Measurements from ENCODE around the gene PTK7. TPM values are rescaled to one million over a fixed set of nuclear protein-coding genes. Genes with fewer than 3 reads are reported as not detected.
"Not testable (repeated sequence)": the region's sequence is repeated elsewhere in the genome, so short reads cannot be mapped to it uniquely, and the experiment has no call there.

Gene PTK7
- total RNA-seq, 2 experiments from 2014 or later, result 1.3 to 1.5 TPM

GRCh38 chr6:43107344-43108062 lies 31.4 kb downstream of the PTK7 start:
- intact Hi-C loops (cut with micrococcal nuclease), result no loop called here
- Mint-ChIP-seq H3K9me3 (no peaks in the 10 kb centered on the region), H3K27me3 (no peaks in the 10 kb centered on the region), H3K27ac (no peak overlapping the region), H3K4me3 (no peak overlapping the region), H3K4me1 (ENCODE audit: low read depth) (no peaks in the 10 kb centered on the region), H3K36me3 (no peaks in the 10 kb centered on the region)
- ChIA-PET CTCF (no interaction called here), POLR2A (no interaction called here)
- no peak for DNase-seq

GRCh38 chr6:43113431-43114260 lies 37.5 kb downstream of the PTK7 start:
- Mint-ChIP-seq H3K36me3 (no peaks in the 10 kb centered on the region), H3K4me1 (ENCODE audit: low read depth) (no peaks in the 10 kb centered on the region), H3K27me3 (no peaks in the 10 kb centered on the region), H3K27ac (no peak overlapping the region), H3K9me3 (no peaks in the 10 kb centered on the region), H3K4me3 (no peak overlapping the region)
- POLR2A ChIA-PET, result interaction anchor here (0.6 kb wide), 1 partner anchor 39 kb away, joined by 5 read pairs; no protein-coding TSS in a partner anchor
- DNase-seq, result no peak
- CTCF ChIA-PET, result no interaction called here
- intact Hi-C loops (cut with micrococcal nuclease), result no loop called here

GRCh38 chr6:43115365-43115764 lies 39.3 kb downstream of the PTK7 start:
- intact Hi-C loops (cut with micrococcal nuclease), result no loop called here
- Mint-ChIP-seq H3K36me3 (no peaks in the 10 kb centered on the region), H3K4me1 (ENCODE audit: low read depth) (no peaks in the 10 kb centered on the region), H3K27ac (no peak overlapping the region), H3K9me3 (no peaks in the 10 kb centered on the region), H3K27me3 (no peaks in the 10 kb centered on the region), H3K4me3 (no peak overlapping the region)
- ChIA-PET CTCF (interaction anchor here (0.8 kb wide), 1 partner anchor 28 kb away, joined by 3 read pairs; no protein-coding TSS in a partner anchor), POLR2A (no interaction called here)
- no peak for DNase-seq

GRCh38 chr6:43117466-43117865 lies 41.4 kb downstream of the PTK7 start:
- H3K4me3 Mint-ChIP-seq; H3K27ac Mint-ChIP-seq; H3K9me3 Mint-ChIP-seq; intact Hi-C loops (cut with micrococcal nuclease); POLR2A ChIA-PET; H3K4me1 Mint-ChIP-seq (ENCODE audit: low read depth); H3K36me3 Mint-ChIP-seq; H3K27me3 Mint-ChIP-seq; CTCF ChIA-PET; DNase-seq: not testable (repeated sequence)

DNA sequence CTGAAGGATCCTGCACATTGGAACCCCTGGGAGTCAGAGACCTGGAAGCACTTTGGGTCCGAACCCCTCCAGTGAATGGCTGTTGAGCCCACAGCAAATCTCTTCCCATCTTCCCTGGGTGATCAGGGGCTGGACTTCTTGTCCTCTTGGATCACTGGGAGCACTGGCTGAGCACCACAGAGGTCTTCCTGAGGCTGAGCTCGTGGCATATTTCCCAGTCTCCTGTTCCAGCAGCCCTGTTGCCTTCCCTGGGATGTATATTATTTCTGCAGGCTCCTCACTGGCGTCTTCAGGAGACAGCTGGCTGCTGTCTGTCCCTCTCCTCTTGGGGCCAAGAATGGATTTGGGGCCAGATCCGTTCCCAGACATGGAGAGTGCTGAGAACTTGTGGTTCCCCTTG lies 43.4 kb downstream of the PTK7 start:
- H3K27me3 Mint-ChIP-seq, result no peaks in the 10 kb centered on the region
- ChIA-PET POLR2A (no interaction called here), CTCF (interaction anchor here (0.8 to 1.6 kb wide), 2 partner anchors 11 to 24 kb away, joined by 3 to 8 read pairs; no protein-coding TSS in a partner anchor)
- no peaks in the 10 kb centered on the region for H3K9me3 Mint-ChIP-seq
- intact Hi-C loops (cut with micrococcal nuclease), result no loop called here
- H3K36me3 Mint-ChIP-seq, result no peaks in the 10 kb centered on the region
- H3K27ac Mint-ChIP-seq, result no peak overlapping the region
- no peak for DNase-seq
- no peak overlapping the region for H3K4me3 Mint-ChIP-seq
- H3K4me1 Mint-ChIP-seq (ENCODE audit: low read depth), result no peaks in the 10 kb centered on the region

- intact Hi-C loops (cut with micrococcal nuclease), result no loop called here
- CTCF ChIA-PET, result interaction anchor here (0.8 to 1.6 kb wide), 3 partner anchors 12 to 37 kb away, joined by 3 to 8 read pairs (median 3); no protein-coding TSS in a partner anchor
- H3K9me3 Mint-ChIP-seq, result no peaks in the 10 kb centered on the region
- H3K4me1 Mint-ChIP-seq (ENCODE audit: low read depth), result no peaks in the 10 kb centered on the region
- POLR2A ChIA-PET, result no interaction called here
- no peak for DNase-seq
- H3K27ac Mint-ChIP-seq, result no peak overlapping the region
- H3K36me3 Mint-ChIP-seq, result no peaks in the 10 kb centered on the region
- H3K4me3 Mint-ChIP-seq, result no peak overlapping the region
- H3K27me3 Mint-ChIP-seq, result no peaks in the 10 kb centered on the region
Observed at GRCh38 chr6:43120101-43120763, 44.1 kb downstream of the PTK7 start.

- CTCF ChIA-PET, result interaction anchor here (1.3 to 1.6 kb wide), 2 partner anchors 23 to 38 kb away, joined by 3 to 8 read pairs; no protein-coding TSS in a partner anchor
- Mint-ChIP-seq H3K27me3 (no peaks in the 10 kb centered on the region), H3K9me3 (no peaks in the 10 kb centered on the region), H3K27ac (no peak overlapping the region), H3K4me3 (no peak overlapping the region), H3K36me3 (no peaks in the 10 kb centered on the region), H3K4me1 (ENCODE audit: low read depth) (no peaks in the 10 kb centered on the region)
- POLR2A ChIA-PET, result no interaction called here
- DNase-seq, result no peak
- intact Hi-C loops (cut with micrococcal nuclease), result no loop called here
Observed at GRCh38 chr6:43120944-43121913, 45.1 kb downstream of the PTK7 start.

DNA sequence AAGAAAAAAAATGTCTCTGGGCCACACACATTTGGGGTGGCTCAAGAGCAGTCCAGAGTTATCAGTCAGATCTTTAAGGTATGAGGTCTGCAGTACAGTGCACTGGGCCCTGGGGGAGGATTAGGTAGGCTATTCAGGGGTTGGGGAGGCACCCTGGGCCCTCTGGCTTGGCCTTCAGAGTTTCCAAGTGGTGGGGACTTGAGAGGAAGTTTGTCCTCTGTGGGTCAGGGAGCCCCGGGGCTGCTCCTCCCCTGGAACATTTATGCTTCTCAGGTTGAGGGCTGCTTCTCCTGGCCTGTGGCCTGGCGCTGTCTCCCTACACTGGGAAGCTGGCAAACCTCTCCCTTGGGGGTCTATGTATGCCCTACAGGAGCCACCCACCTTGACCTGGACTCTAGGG lies 46.0 kb downstream of the PTK7 start:
- Mint-ChIP-seq H3K9me3 (no peaks in the 10 kb centered on the region), H3K4me1 (ENCODE audit: low read depth) (no peaks in the 10 kb centered on the region), H3K4me3 (no peak overlapping the region), H3K27me3 (no peaks in the 10 kb centered on the region), H3K27ac (no peak overlapping the region), H3K36me3 (no peaks in the 10 kb centered on the region)
- ChIA-PET POLR2A (no interaction called here), CTCF (interaction anchor here (0.7 kb wide), 1 partner anchor 453 kb away, joined by 4 read pairs; no protein-coding TSS in a partner anchor)
- intact Hi-C loops (cut with micrococcal nuclease), result no loop called here
- DNase-seq, result no peak

GRCh38 chr6:43123461-43124314 lies 47.6 kb downstream of the PTK7 start:
- POLR2A ChIA-PET, result no interaction called here
- no peaks in the 10 kb centered on the region for H3K4me1 Mint-ChIP-seq (ENCODE audit: low read depth)

DNA sequence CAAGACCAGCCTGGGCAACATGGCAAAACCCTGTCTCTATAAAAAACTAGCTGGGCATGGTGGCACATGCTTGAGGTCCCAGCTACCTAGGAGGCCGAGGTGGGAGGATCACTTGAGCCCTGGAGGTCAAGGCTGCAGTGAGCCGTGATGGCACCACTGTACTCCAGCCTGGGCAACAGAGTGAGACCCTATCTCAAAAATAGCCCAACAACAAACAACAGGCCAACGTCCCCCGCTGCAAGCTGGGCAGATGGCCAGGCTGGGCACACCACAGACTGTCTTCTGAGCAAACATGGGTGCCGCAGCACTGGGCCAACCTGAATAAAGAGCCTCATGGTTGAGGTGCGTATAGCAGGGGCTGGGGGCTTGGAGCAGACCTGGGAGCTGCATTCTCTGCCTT lies 48.4 kb downstream of the PTK7 start:
- intact Hi-C loops (cut with micrococcal nuclease), result no loop called here
- no peak for DNase-seq
- Mint-ChIP-seq H3K27me3 (no peaks in the 10 kb centered on the region), H3K36me3 (no peaks in the 10 kb centered on the region), H3K27ac (no peak overlapping the region), H3K9me3 (no peaks in the 10 kb centered on the region), H3K4me3 (no peak overlapping the region), H3K4me1 (ENCODE audit: low read depth) (no peaks in the 10 kb centered on the region)
- ChIA-PET POLR2A (no interaction called here), CTCF (interaction anchor here (3.6 kb wide), 1 partner anchor 19 kb away, joined by 14 read pairs; no protein-coding TSS in a partner anchor)

More at GRCh38 chr6:43123461-43124314, 47.6 kb downstream of the PTK7 start:
- intact Hi-C loops (cut with micrococcal nuclease), result no loop called here
- no peak overlapping the region for H3K4me3 Mint-ChIP-seq
- DNase-seq, result no peak
- H3K27me3 Mint-ChIP-seq, result no peaks in the 10 kb centered on the region
- no peaks in the 10 kb centered on the region for H3K9me3 Mint-ChIP-seq
- CTCF ChIA-PET, result interaction anchor here (3.6 kb wide), 1 partner anchor 20 kb away, joined by 14 read pairs; no protein-coding TSS in a partner anchor
- no peaks in the 10 kb centered on the region for H3K36me3 Mint-ChIP-seq
- H3K27ac Mint-ChIP-seq, result no peak overlapping the region

- Mint-ChIP-seq H3K36me3 (no peaks in the 10 kb centered on the region), H3K27me3 (no peaks in the 10 kb centered on the region), H3K4me3 (no peak overlapping the region), H3K9me3 (no peaks in the 10 kb centered on the region), H3K27ac (no peak overlapping the region), H3K4me1 (ENCODE audit: low read depth) (no peaks in the 10 kb centered on the region)
- POLR2A ChIA-PET, result no interaction called here
- DNase-seq, result no peak
- CTCF ChIA-PET, result interaction anchor here (3.6 kb wide), 1 partner anchor 18 kb away, joined by 14 read pairs; no protein-coding TSS in a partner anchor
- intact Hi-C loops (cut with micrococcal nuclease), result no loop called here
Observed at GRCh38 chr6:43125119-43125518, 49.0 kb downstream of the PTK7 start.
